HG02840 (cell line): ENCODE data around the gene HNRNPH2.

ENCODE experiments used
- ATAC-seq: cut with Tn5 transposase; IDR thresholded peaks from one replicate; pipeline ENCODE4 v1.9.1; 2021; ENCODE audit warnings: mild to moderate bottlenecking, moderate library complexity, moderate number of reproducible peaks; ENCODE audit not compliant: unreplicated experiment, low FRiP score

HNRNPH2 gene

GRCh38 chrX:101450961-101451360 is 42.9 kb downstream of the HNRNPH2 start:
- no peak for ATAC-seq

GRCh38 chrX:101452056-101452455 is 44.0 kb downstream of the HNRNPH2 start:
- ATAC-seq = no peak

GRCh38 chrX:101460669-101461068 is 52.6 kb downstream of the HNRNPH2 start:
- no peak for ATAC-seq

- no peak for ATAC-seq
Observed at GRCh38 chrX:101462892-101463291, 54.9 kb downstream of the HNRNPH2 start.
